ENCODE results near the gene GINS3. TPM values are rescaled to one million over a fixed set of nuclear protein-coding genes. Genes with fewer than 3 reads are reported as not detected.

The GINS3 gene
- total and polyA plus RNA-seq, 4 donors, result 0.59 to 2.2 (median 1.4) TPM

Other genes starting within 250 kb of the GINS3 start
- gene CSNK2A2, start 194.4 kb upstream of the GINS3 start, total RNA-seq, result 10 to 100 TPM; 42.5 to 56.8 TPM
- 10 to 100 TPM; 17.4 to 32.2 TPM for gene CSNK2A2, start 194.4 kb upstream of the GINS3 start, polyA plus RNA-seq
- not detected for gene PRSS54, start 97.4 kb upstream of the GINS3 start, total RNA-seq
- gene PRSS54, start 97.4 kb upstream of the GINS3 start, polyA plus RNA-seq, result not detected
- 1 to 10 TPM; 6.9 to 8.4 TPM for gene NDRG4, start 107.7 kb downstream of the GINS3 start, total RNA-seq
- gene NDRG4, start 107.7 kb downstream of the GINS3 start, polyA plus RNA-seq, result 1 to 10 TPM; 7.8 to 9.6 TPM
- gene SETD6, start 123.0 kb downstream of the GINS3 start, total RNA-seq, result 10 to 100 TPM; 11.1 to 16.2 TPM
- gene SETD6, start 123.0 kb downstream of the GINS3 start, polyA plus RNA-seq, result 10 to 100 TPM in 1 of 2 donors, 1 to 10 TPM in 1; 4.9 to 19.3 TPM
- 100 to 1,000 TPM; 103 to 124 TPM for gene CNOT1, start 237.4 kb downstream of the GINS3 start, total RNA-seq
- gene CNOT1, start 237.4 kb downstream of the GINS3 start, polyA plus RNA-seq, result 10 to 100 TPM; 32.6 to 53.5 TPM

Measured in aorta (tissue), 4 donors.